Measurements from ENCODE around the gene SORCS1.

DNA sequence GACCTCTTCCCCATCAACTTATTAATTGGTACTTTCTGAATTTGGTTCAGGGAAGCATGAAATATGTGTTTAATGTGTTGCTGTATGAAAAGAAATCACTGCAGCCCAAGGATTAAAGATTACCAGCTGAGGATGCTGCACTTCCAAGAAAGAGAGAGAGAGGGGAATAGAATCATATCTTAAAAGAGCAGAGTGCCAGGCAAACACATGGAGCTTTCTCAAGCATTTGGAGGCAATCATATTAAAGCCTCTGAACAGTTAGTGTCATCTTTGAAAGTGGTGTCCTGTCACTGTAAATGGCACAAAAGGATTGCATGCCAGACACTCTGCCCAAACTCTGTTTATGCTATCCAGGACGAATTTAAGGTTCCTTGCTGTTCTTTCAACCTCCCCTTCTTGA lies 386.7 kb downstream of the SORCS1 start:
- TF ChIP-seq, protein P1, sequence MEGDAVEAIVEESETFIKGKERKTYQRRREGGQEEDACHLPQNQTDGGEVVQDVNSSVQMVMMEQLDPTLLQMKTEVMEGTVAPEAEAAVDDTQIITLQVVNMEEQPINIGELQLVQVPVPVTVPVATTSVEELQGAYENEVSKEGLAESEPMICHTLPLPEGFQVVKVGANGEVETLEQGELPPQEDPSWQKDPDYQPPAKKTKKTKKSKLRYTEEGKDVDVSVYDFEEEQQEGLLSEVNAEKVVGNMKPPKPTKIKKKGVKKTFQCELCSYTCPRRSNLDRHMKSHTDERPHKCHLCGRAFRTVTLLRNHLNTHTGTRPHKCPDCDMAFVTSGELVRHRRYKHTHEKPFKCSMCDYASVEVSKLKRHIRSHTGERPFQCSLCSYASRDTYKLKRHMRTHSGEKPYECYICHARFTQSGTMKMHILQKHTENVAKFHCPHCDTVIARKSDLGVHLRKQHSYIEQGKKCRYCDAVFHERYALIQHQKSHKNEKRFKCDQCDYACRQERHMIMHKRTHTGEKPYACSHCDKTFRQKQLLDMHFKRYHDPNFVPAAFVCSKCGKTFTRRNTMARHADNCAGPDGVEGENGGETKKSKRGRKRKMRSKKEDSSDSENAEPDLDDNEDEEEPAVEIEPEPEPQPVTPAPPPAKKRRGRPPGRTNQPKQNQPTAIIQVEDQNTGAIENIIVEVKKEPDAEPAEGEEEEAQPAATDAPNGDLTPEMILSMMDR (IDR thresholded peaks at IDR 0.05; ENCODE audit: low read depth, low read length) = no peak
- TF ChIP-seq, protein P2, sequence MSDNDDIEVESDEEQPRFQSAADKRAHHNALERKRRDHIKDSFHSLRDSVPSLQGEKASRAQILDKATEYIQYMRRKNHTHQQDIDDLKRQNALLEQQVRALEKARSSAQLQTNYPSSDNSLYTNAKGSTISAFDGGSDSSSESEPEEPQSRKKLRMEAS (IDR thresholded peaks at IDR 0.05; ENCODE audit: low read depth, low read length) = no peak
- no peak for TF ChIP-seq POLR2A (IDR thresholded peaks at IDR 0.05; ENCODE audit: extremely low read depth, insufficient read length)
- no peak for TF ChIP-seq MYC (IDR thresholded peaks at IDR 0.05; ENCODE audit: low read depth, low read length)

Measured in NB4 (cell line).